Measurements from ENCODE around the gene HASPIN.
"Not testable (repeated sequence)": the region's sequence is repeated elsewhere in the genome, so short reads cannot be mapped to it uniquely, and the experiment has no call there.

The HASPIN gene

DNA sequence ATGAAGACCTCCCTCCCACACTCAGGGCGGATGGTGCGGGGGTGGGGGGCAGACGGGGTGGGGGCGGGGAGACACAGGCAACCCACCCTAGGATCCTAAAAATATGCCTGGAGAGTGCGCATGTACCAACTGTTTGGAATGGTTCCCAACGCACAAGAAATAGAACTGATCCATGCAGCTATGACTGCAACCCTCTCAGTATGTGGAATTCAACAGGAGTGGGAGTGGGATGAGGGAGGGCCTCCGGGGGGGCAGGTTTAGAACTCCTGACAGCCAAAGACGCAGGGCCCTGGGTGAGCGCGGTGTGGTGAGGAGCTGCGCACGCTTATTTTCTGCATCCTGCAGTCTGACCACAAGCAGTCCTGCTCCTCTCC is 26.6 kb upstream of the HASPIN start:
- DNase-seq = no peak

DNA sequence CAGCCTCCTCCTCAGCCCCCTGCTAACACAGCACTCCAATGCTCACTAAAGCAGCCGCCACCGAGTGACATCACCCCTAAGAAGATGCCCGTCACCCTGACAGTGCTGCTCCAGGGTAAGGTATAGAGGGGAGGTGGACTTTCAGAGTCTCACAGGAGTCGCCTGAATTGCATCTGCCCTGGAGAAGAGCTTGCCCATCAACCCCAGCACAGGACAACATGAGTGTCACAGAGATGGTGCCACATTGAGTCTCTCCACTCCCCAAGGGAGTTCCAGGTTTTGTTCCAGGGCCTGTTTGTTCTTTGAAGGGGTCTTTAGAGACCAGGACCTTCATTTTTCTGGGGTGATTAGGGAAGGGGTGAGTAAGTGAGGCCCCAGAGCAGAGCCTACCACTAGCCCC is 25.6 kb upstream of the HASPIN start:
- DNase-seq = no peak

DNA sequence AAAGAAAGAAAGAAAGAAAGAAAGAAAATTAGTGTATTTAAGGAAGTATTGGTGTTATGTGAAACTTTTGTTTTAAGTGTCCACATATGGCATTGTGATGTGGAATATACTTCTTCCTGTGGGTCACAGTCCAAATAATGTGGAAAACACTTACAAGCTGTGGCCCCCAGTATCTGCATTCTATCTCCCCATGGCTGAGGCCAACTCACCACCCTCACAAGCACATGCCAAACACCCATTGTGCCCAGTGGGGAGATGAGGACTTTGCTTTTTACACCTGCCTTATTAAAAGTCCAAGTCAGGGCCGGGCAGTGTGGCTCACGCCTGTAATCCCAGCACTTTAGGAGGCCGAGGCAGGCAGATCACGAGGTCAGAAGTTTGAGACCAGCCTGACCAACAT is 23.8 kb upstream of the HASPIN start:
- DNase-seq = no peak

DNA sequence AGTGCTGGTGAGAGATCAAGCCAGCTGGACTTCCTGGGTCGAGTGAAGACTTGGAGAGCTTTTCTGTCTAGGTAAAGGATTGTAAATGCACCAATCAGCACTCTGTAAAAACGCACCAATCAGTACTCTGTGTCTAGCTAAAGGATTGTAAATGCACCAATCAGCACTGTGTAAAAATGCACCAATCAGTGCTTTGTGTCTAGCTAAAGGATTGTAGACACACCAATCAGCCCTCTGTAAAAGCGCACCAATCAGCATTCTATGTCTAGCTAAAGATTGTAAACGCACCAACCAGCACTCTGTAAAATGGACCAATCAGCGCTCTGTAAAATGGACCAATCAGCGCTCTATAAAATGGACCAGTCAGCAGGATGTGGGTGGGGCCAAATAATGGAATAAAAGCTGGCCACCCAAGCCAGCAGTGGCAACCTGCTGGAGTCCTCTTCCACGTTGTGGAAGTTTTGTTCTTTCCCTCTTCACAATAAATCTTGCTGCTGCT is 21.6 kb upstream of the HASPIN start:
- not testable (repeated sequence) for DNase-seq

DNA sequence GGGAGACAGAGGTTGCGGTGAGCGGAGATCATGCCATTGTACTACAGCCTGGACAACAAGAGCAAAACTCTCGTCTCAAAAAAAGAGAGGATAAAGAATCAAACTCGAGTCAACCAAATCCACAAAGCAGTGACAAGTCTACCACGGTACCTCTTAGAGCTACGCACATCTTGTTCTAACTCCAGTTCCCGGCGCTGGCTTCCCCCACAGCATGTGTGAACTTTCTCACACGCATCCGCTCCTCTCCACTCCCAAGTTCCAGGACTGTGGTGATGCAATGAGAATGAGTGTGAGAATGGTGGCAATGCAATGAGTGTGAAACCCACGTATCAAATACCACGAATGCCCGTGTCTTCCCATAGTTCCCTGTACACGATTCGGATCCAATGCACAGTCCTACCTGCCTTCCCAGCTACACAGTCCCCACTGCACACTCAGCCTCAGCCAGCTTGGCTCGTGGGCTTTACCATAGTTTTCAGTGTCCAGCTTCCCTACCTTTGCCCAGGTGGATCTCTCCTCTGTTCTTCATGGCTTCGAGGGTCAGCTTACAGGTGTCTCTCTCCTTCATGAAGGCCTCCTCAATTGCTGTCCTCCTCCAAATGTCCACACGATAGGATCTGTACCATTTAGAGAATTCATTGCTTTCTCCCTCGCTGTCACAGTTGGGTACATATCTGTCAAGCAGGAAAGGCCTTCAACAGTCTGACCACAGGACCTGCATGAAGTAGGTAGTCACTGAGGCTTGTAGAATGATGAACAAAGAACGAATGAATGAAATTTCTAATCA is 18.6 kb upstream of the HASPIN start:
- no peak for DNase-seq

DNA sequence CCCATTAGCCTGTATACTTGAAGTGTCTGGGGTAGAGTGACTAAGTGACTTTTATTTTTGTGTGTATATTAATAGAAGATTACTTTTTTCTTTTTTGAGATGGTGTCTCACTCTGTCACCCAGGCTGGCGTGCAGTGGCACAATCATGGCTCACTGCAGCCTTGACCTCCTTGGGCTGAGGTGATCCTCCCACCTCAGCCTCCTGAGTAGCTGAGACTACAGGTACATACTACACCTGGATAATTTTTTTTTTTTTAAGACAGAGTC is 18.1 kb upstream of the HASPIN start:
- DNase-seq = not testable (repeated sequence)

DNA sequence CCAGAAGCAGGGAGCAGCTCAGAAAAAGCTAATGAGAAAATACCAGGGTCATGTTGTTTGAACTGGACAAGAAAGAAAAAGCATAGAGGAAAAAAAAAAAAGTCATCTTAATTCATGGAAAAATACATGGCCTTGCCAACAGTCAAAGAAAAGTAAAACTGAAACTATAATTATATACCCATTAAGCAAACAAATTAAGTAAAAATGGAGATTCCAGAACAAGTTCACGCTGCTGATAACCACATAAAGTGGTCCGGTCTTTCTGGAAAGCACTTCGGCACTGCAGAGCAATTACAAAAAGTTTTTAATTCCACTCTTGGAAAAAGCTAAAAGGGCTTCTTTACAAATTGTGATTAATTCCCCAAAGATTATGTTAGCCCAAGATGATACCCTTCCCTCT is 15.3 kb upstream of the HASPIN start:
- DNase-seq = no peak

DNA sequence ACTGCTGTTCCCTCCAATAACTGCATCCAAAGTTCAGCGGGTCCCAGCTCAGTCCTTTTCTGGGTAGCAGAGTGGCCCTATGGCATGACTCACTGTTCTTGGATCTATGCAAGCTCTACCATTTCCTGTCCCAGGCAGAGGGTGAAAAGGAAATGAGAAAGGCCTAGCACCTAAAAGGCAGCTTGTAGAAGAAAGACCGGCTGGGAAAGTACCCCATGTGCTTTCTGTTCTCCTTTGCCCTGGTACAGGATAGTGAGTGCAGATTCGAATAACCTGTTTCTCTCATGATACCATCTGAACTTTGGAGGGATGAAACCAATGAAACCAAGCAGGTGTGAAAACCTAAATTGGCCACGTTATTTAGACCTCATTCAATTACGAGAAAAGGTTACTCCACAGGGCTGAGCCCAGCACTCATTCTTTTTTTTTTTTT is 12.7 kb upstream of the HASPIN start:
- DNase-seq = no peak

DNA sequence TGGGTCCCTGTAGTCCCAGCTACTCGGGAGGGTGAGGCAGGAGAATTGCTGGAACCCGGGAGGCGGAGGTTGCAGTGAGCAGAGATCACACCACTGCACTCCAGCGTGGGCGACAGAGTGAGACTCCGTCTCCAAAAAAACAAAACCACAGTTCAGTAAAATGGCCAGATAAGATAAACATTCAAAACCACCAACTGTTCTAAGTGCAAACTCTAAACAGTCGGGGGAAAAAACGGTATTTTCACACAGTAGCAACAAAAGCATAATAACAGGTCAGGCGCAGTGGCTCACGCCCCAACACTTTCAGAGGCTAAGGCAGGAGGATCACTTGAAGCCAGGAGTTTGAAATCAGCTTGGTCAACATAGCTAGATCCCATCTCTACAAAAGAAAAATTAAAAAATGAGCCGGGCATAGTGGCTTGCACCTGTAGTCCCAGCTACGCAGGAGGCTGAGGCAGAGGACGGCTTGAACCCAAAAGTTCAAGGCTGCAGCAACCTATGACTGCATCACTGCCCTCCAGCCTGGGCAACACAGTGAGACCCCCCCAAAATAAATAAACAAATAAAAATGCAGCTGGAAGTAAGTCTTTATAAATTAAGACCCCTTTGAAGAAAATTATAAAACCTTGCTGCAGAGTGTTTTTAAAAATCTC is 10.8 kb upstream of the HASPIN start:
- DNase-seq = no peak

DNA sequence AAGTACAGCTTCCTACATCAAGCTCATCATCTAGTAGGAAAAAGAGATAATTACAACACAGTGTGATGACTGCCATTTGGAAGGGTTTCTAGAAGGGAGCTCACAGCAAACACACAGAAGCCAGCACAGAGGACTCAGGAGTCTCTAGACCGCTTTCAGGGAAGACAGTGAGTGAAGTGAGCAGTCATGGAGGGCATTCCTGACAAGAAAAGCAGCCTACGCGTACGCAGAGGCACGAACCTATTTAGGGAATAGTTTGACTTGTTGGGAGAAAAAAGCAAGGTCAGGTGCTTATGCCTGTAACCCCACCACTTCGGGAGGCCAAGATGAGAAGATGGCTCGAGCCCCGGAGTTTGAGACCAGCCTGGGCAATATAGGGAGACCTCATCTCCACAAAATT is 8.4 kb upstream of the HASPIN start:
- DNase-seq = no peak

DNA sequence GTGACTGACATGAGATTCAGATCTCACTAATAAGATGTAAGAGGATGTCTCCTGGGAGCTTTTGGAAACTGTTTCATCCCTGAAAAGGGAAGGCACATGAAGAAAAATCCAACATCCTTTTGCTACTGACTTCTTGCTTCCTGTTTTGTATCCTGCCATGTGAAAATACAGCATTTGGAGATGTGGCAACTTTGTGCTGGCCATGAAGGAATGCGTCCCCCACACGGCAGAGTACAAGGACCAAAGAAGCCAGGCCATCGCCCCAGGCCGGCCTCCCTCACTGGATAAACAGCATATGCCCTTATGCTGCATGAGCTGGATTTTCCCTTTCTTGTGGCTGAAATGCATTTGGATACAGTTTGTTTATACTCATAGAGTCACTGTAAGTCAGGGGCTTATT is 5.5 kb upstream of the HASPIN start:
- DNase-seq = no peak

DNA sequence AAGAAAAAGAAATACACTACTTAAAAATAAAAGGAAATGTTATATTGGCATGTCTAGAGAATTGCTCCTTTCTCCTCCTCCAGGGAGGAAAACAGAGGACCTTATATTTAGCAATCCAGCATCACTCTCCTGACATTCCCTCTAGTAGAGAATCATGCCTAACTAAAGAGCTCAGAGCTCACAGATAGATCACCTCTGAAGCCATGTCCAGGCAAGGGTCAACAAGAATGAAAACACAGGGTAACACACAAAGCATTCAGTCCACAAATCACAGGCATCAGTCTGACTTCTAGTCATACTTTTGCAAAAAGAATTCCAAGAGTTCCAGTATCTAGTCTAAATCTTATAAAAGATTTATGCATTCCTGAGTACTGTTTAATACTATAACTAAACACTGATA is 4.4 kb upstream of the HASPIN start:
- DNase-seq = no peak

DNA sequence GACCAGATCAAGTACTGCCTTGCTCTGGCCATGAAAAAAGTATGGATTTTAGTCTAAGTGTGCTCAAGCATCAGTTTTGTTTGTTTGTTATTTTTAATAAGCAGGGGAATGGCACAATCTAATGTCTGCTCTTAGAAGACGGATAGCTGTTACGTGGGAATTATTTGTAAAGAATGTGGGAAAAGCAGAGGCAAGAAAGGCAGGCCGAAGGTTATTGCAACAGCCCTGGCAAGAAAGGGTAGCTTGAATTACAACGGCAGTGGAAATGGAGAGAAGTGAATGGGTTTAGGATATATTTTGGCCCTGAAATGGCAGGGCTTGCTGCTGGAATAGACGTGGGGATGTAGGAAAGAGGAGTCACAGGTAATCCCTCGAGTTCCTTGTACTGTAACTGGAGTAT is 987 bp upstream of the HASPIN start:
- no peak for DNase-seq

DNA sequence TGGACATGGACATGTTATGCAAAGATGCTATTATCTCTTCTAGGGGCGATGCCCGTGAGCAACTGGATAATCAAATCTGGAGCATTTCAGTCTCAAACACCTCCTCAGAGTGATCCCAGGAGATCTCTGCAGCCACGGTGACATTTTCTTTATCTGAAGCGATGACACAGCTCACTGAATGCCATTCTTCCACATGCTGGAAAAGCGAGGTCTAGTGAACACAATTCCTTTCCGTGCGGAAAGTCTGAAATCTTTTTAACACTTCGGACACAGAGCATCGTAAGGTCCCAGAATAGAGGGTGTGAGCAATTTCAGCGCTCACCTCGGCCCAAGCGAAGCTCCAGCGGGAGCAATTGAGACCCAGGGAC is 531 bp upstream of the HASPIN start:
- DNase-seq = no peak

DNA sequence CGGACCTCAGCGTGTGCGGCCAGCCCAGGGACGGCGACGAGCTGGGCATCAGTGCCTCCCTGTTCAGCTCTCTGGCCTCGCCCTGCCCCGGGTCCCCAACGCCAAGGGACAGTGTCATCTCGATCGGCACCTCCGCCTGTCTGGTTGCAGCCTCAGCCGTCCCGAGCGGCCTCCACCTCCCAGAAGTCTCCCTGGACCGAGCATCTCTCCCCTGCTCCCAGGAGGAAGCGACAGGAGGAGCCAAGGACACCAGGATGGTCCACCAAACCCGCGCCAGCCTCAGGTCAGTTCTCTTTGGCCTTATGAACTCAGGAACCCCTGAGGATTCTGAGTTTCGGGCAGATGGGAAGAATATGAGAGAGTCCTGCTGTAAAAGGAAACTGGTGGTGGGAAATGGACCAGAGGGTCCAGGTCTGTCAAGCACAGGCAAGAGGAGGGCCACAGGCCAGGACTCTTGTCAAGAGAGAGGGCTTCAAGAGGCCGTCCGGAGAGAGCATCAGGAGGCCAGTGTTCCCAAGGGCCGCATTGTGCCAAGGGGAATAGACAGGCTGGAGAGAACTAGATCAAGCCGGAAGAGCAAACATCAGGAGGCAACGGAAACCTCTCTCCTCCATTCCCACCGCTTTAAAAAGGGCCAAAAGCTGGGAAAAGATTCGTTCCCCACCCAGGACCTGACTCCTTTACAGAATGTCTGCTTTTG is 825 bp downstream of the HASPIN start:
- no peak for DNase-seq

DNA sequence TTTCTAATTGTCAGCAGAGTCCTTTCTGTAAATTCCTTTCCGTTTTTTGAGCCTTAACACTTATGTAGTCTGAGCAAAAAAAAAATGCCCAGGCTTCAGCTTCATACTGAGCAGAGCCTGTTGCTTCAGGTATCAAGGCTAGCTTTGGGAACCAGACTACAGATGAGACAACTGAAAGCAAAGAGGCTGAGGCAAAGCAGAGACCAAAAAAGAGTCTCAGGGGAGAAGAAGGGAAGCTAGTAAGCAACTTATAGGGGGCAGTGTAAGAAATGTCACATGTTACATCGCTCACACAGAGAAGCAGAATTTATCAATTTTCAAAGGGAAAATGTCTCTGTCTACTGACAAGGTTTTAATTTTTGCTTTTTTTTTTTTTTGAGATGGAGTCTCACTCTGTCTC is 3.3 kb downstream of the HASPIN start:
- no peak for DNase-seq

DNA sequence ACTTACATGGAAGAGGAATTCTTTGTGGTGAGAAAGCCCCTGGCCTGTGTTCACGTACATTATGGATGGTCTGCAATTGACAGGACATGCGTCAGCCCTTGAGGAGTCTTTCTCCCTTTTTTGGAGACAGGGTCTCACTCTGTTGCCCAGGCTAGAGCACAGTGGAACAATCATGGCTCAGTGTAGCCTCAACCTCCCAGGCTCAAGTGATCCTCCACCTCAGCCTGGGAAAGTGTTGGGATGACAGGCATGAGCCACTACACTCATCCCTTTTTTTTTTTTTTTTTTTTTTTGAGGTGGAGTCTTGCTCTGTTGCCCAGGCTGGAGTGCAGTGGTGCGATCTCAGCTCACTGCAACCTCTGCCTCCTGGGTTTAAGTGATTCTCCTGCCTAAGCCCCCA is 4.4 kb downstream of the HASPIN start:
- not testable (repeated sequence) for DNase-seq

DNA sequence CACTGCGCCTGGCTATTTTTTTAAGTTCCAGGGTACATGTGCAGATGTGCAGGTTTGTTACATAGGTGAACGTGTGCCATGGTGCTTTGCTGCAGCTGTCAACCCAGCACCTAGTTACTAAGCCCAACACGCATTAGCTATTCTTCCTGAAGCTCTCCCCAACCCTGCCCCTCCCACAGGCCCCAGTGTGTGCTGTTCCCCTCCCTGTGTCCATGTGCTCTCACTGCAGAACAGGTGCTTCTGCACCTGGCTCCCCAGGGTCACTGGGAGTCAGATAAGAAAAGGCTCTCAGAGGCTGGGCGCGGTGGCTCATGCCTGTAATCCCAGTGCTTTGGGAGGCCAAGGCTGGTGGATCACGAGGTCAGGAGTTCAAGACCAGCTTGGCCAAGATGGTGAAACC is 6.2 kb downstream of the HASPIN start:
- no peak for DNase-seq

DNA sequence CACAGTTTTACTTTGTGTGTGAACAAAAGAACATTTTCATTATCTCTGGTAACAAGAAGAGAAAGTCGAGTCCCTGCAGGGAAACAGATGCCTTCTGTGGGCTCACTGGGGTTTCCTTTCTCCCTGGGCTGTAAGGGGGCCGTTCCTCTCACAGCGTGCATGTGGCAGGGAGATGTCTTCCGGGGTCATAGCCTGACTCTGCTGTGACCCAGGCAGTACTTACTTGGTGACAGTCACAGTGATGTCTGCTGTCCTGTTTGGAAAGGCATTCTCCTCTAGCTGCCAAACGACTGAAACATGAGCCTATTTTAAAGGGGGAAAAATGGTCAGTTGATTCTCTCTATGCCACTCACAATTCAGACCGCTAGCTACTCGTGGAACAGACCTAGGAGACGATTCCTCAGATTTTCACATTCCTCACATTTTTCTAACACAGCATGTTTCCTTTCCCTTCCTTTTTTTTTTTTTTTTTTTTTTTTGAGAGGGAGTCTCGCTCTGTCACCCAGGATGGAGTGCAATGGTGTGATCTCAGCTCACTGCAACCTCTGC is 7.3 kb downstream of the HASPIN start:
- DNase-seq = no peak

DNA sequence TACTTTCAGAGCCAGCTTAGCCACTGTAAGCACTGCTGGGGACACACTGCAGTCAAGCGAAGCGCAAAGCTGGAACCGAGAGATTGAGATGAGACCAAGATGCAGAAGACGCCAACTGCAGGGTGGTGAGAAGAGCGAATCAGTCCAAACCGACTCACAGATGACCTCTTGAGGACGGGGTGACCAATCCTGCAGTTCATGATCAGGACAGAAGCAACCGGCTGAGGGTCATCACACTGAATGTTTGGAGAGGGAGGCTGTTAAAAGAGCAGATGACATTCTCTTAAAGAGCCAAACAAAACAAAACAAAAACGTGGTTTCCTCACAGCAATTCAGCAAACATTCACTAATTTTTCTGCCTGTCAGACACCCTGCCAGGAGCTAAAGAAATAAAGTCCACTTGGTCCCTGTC is 8.5 kb downstream of the HASPIN start:
- DNase-seq = no peak

DNA sequence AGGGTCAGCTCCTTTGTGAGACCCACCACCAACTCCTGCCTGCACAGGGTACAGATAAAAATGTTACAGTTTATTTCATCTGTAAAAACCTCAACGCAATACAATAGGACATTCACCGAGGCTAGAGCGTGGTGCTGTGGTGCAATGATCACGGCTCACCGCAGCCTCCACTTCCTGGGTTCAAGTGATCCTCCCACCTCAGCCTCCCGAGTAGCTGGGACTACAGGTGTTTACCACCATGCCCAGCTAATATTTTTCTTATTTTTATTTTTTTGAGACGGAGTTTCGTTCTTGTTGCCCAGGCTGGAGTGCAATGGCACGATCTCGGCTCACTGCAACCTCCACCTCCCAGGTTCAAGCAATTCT is 11.2 kb downstream of the HASPIN start:
- not testable (repeated sequence) for DNase-seq

DNA sequence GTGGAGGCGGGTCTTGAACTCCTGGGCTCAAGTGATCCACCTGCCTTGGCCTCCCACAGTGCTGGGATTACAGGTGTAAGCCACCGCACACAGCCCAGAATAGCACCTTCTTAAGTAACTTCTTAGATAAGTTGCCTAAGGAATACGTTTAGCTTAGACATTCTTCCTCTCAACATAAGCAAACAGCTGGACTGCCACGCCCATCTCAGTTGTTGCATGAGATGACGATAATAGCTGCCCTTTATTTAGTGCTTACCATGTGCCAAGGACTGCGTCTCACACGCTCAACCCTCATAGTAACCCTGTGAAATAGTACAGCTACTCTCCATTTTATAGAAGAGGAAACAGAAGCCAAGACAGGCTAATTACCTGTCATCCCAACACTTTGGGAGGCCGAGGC is 11.8 kb downstream of the HASPIN start:
- no peak for DNase-seq

DNA sequence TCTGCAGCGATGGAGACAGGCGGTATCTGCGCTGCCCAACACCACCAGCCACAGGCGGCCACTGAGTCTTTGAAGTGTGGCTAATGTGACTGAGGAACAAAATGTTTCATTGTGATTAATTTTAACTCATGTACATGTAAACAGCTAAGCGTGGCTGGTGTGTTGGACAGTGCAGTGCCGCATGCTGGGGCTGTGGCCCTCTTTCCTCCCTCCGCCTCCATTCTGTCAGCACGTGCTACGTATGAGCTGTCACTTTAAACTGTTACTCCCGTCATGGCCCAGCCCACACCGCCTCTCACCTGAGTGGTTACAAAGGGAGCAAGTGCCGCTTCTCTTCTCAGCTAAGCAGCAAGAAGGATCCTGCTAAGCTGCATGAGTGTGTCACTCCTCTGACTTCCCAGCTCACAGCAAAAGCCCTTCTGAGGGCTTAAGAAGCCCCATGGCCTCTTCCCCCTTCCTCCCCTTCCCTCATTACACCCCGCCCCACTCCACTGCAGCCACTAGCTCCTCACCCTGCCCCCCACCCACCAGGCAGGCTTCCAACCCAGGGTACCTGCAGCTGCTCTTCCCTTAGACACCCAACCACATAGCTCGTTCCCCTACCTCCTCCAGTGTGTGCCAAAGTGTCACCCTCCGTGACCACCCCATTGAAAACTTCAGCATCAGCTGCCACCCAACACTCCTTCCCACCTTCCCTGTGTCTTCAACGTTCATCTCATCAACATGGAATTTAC is 15.0 kb downstream of the HASPIN start:
- DNase-seq = no peak

Measured in DMS 273 treated with DMSO at 0.1 percent for 48 hours (cell line).